Epithelial cell of esophagus (primary cell): ENCODE measurements around the gene ZNF488.

Source experiments
- DNase-seq: peaks from one replicate; pipeline ENCODE4 v3.0.0; 2010; ENCODE audit warnings: low read depth
- H3K4me3 ChIP-seq: 2 replicates; pipeline ENCODE4 v1.5.1; 2011; ENCODE audit warnings: mild to moderate bottlenecking, low read length, control low read depth
- TF ChIP-seq, protein P1 (sequence below): IDR thresholded peaks from 2 replicates; pipeline ENCODE4 v1.5.1; 2011; ENCODE audit warnings: low read depth, mild to moderate bottlenecking, low read length, control low read depth, inconsistent platforms; ENCODE audit not compliant: insufficient read depth; ENCODE audit errors: missing control alignments

The ZNF488 gene

DNA sequence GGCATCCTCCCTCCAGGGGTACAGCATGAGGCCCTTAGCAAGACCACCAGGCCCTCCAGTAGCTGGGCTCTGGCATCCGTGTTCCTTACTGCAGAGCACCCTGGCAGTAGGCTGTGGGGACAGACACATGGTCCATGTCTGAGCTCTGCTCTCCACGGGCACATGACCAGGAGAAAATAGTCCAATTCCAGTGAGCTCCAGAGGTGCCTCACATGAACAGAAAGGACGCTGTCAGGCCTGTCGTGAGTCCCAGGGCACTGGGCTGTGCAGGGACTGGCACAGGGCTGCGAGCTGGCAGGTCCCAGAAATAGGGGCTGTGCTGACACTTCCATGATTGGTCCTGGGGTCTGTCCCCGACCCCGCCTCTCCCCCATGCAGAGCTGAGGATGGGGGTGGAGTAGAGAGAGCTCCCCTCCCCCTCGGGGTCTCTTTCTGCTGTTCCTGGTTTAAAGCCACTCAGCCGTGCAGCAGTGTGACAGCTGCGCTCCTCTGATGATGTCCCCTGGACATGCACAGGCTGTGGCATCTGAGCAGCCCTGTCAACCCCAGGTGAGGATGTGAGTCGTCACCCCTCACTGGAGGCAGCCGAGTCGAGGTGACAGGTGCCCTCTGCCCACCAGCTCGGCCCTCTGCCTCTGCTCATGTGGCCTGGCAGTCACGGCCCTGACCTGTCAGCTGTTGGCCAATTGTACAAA, 25.2 kb upstream of the ZNF488 start:
- DNase-seq = no peak
- TF ChIP-seq, protein P1, sequence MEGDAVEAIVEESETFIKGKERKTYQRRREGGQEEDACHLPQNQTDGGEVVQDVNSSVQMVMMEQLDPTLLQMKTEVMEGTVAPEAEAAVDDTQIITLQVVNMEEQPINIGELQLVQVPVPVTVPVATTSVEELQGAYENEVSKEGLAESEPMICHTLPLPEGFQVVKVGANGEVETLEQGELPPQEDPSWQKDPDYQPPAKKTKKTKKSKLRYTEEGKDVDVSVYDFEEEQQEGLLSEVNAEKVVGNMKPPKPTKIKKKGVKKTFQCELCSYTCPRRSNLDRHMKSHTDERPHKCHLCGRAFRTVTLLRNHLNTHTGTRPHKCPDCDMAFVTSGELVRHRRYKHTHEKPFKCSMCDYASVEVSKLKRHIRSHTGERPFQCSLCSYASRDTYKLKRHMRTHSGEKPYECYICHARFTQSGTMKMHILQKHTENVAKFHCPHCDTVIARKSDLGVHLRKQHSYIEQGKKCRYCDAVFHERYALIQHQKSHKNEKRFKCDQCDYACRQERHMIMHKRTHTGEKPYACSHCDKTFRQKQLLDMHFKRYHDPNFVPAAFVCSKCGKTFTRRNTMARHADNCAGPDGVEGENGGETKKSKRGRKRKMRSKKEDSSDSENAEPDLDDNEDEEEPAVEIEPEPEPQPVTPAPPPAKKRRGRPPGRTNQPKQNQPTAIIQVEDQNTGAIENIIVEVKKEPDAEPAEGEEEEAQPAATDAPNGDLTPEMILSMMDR = no peak
- no peak overlapping the region for H3K4me3 ChIP-seq

DNA sequence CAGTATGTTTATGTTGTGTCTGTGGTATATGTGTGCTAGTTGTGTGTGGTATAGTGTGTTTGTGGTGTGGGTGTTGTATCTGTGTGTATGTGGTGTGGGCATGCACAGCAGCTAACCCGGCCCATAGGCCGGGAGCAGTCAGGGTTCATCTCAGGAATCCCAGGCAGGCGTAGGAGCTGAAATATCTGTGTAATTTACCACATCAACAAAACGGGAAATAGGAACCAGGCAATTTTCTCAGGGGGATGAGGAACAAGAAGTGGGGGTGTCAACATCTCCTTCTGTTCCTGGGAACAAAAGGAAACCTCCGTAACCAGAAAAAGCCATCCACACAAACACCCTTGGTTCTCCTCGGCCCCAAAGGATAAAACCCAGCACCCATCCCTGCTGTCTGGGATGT, 24.5 kb upstream of the ZNF488 start:
- H3K4me3 ChIP-seq = no peak overlapping the region
- DNase-seq = no peak
- TF ChIP-seq, protein P1 = no peak

DNA sequence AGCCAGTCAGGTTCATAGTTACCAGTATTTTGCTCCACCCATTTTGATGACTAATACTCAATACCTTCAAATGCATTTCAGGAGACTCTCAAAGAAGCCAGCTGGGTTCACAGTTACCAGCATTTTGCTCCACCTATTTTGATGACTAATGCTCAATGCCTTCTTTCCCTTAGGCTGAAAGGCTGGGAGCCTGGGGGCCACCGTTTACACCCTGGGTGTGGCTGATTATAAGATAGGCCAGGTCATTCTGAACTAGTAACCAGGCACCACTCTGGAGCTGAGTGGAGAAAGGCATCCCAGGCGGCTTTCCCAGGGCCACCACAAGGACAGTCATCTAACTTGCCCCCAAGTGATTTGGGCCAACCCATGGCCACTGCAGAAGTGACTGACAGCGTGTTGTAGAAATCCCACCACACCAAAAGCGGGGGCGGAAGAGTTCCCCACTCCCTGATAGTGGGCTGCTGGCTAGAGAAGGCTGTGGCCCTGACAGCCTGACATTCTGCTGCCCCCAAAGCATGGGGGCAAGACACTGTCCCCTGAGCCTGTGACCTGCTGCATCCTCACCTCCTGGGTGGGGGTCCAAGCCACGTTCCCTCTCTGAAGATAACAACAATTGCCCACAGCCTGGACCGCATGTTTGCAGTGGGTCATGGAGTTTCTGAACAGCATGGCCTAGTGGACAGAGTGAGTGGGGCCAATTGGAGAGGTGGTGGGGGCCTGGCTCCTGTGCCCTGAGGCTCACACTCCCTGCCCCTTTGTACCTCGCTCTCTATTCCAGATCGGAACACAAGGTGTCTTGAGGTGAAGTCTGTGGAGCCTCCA, 23.0 kb upstream of the ZNF488 start:
- H3K4me3 ChIP-seq = no peak overlapping the region
- peak; percentile 96 for DNase-seq
- TF ChIP-seq, protein P1 = no peak

DNA sequence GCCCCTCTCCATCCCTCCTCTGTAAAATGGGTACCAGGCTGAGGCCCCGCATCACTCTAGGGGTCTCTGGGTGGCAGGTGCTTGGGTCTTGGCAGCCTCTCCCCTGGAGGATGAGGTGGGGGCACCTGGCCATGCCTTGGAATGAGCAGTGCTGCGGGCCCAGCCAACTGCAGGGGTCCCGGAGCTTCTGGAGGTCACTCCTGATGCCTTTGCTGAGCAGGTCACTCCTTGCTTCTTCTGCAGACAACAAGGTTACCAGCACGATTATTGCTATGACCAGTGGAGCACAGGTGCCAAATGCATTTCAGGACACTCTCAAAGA, 22.4 kb upstream of the ZNF488 start:
- DNase-seq = no peak
- no peak overlapping the region for H3K4me3 ChIP-seq
- TF ChIP-seq, protein P1 = no peak

DNA sequence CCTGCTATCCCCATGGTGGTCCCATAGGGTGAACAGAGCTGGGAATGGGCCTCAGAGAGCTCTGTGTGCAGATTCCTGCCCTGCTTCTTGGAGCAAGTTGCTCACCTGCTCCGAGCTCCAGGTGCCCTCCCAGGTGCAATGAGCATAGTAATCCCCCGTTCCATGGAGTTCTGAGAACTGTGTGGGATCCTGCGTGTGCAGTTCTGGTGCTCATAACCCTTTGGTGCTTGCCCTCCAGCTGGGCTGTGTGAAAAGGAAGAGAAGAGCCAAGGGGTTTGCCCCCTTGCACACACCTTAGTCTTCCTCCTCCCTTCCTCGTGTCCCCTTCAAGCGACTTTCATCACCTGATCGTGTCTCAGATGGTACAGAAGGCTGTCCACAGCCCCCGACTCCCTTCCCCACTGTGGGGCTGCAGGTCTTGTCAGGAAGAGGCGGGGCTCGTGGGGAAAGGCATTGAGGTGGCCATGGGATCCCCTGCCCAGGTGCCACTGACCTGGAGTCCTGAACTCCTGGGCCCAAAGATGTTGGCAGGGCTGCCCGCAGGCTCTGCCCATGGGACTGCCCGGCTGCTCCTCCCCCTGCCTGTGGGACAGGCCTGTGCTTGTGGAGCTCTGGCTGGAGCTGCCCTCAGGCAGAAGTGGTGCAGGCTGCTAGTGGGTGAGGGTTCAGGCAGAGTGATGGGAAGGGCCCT, 21.9 kb upstream of the ZNF488 start:
- peak; percentile 79 for DNase-seq
- TF ChIP-seq, protein P1 = no peak
- H3K4me3 ChIP-seq = no peak overlapping the region

DNA sequence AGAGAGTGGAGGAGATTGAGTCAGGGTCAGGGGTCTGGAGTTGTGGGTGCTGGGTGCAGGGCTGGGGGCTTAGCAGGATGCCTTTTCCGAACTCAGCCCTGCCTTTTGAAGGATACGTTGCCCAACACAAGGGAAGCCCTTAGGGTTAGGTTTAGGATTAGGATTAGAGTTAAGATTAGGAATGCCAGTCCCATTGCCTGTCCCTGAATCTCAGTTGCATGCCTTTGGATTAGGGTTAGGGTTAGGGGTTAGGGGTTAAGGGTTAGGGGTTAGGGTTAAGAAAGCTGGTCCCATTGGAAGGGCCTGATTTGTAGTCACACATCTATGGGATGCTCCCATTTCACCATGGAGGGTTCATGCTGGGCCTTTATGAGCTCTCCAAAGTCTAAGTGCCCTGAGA, 20.8 kb upstream of the ZNF488 start:
- TF ChIP-seq, protein P1 = no peak
- H3K4me3 ChIP-seq = no peak overlapping the region
- DNase-seq = no peak

DNA sequence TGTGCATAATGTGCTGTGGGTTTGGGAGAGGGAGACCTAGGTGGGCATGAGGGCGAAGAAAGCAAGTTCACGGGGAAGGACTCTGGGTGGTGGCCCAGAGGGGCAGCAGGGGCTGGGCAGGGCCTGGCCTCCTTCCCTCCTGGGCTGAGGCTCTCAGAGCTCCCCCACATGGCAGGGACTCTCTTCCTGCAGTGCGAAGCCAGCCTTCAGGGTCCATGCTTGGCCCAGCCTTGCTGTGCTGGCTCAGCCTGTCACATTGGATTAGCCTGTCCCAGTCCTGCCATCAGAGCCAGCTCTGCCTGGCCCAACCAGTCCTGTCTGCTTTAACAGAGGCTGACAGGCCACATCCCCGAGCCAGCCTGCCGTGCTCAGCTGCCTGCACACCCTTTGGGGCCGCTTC, 20.4 kb upstream of the ZNF488 start:
- TF ChIP-seq, protein P1 = no peak
- DNase-seq = peak; percentile 16
- no peak overlapping the region for H3K4me3 ChIP-seq
